ENCODE results near the gene GNG2.

Gene GNG2

DNA sequence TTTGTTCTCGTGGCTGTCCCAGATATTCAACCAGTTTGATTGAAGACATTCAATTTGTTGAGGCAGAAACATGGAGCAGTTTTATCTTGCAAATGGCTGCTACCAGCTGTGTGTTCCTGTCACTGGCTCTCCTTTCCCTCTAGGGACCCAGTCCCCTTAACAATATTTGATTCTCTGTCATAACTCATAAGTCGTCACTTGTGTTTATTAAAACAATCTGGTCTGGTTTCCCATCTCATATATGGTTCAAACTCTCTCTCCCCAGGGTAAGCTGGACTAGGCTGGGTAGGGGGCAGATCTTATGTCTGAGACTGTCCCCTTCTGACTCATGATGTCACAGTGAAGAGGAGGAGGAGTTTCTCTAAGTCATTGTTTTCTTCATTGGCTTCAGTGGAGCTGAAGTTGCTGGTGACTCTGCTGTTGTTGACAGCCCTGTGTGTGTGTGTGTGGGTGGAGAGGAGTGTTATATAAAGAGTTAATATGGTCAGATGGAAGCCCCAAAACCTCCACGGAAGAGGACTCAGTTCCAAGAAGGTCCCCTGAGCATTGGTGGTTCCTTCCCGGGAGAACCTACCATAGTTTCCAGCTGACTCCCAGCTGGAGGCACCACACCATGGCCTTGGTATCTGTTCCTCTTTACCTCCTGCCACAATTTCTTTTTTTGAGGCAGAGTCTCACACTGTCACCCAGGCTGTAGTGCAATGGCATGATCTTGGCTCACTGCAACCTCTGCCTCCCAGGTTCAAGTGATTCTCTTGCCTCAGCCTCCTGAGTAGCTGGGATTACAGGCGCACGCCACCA, 16.1 kb upstream of the GNG2 start:
- TF ChIP-seq EZH2 (IDR thresholded peaks at IDR 0.05; ENCODE audit: borderline replicate concordance, low read depth, low read length, severe bottlenecking), result no peak
- TF ChIP-seq, protein P1, sequence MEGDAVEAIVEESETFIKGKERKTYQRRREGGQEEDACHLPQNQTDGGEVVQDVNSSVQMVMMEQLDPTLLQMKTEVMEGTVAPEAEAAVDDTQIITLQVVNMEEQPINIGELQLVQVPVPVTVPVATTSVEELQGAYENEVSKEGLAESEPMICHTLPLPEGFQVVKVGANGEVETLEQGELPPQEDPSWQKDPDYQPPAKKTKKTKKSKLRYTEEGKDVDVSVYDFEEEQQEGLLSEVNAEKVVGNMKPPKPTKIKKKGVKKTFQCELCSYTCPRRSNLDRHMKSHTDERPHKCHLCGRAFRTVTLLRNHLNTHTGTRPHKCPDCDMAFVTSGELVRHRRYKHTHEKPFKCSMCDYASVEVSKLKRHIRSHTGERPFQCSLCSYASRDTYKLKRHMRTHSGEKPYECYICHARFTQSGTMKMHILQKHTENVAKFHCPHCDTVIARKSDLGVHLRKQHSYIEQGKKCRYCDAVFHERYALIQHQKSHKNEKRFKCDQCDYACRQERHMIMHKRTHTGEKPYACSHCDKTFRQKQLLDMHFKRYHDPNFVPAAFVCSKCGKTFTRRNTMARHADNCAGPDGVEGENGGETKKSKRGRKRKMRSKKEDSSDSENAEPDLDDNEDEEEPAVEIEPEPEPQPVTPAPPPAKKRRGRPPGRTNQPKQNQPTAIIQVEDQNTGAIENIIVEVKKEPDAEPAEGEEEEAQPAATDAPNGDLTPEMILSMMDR (IDR thresholded peaks at IDR 0.05; ENCODE audit: borderline replicate concordance, extremely low read depth, low read length, poor library complexity, severe bottlenecking), result no peak
- ATAC-seq (ENCODE audit: insufficient read depth, low read depth), result no peak

GRCh38 chr14:51845811-51846210, 14.6 kb upstream of the GNG2 start:
- H3K4me3 ChIP-seq (ENCODE audit: low read depth in 1 of 2, low read length in 2 of 2), result peak overlapping the region; percentile 21 to 72; a peak in 2 of 4 replicates
- TF ChIP-seq, protein P1 (IDR thresholded peaks at IDR 0.05; ENCODE audit: borderline replicate concordance, extremely low read depth, low read length, poor library complexity, severe bottlenecking), result no peak
- TF ChIP-seq EZH2 (IDR thresholded peaks at IDR 0.05; ENCODE audit: borderline replicate concordance, low read depth, low read length, severe bottlenecking), result no peak
- H4K20me1 ChIP-seq (ENCODE audit: insufficient read depth, low read length), result no peaks in the 10 kb centered on the region
- no peaks in the 10 kb centered on the region for H3K79me2 ChIP-seq (ENCODE audit: insufficient read depth, low read length)
- H3K4me1 ChIP-seq (ENCODE audit: insufficient read depth, low read length), result peaks cover 41% of the 10 kb centered on the region
- H3K9ac ChIP-seq (ENCODE audit: low read depth, low read length), result peak overlapping the region; percentile 56
- no peaks in the 10 kb centered on the region for H3K9me3 ChIP-seq (ENCODE audit: insufficient read depth, low read length, severe bottlenecking)
- ATAC-seq (ENCODE audit: insufficient read depth, low read depth), result no peak
- peak overlapping the region; percentile 86 for H3K27ac ChIP-seq (ENCODE audit: low read length)
- H3K4me2 ChIP-seq (ENCODE audit: insufficient read depth, low read length), result peak overlapping the region; percentile 96
- peak overlapping the region; percentile 89; the same call in 1 of the 2 replicates for H2AFZ ChIP-seq (ENCODE audit: low read depth, low read length)
- H3K27me3 ChIP-seq (ENCODE audit: insufficient read depth, low read length, poor library complexity), result no peaks in the 10 kb centered on the region
- no peaks in the 10 kb centered on the region for H3K36me3 ChIP-seq (ENCODE audit: insufficient read depth, low read length)
- no peak for DNase-seq

More for the DNA sequence above, 16.1 kb upstream of the GNG2 start:
- Histone ChIP-seq H3K27ac (ENCODE audit: low read length) (no peak overlapping the region; the same call in 1 of the 2 replicates), H3K27me3 (ENCODE audit: insufficient read depth, low read length, poor library complexity) (no peaks in the 10 kb centered on the region), H3K36me3 (ENCODE audit: insufficient read depth, low read length) (no peaks in the 10 kb centered on the region), H3K4me3 (ENCODE audit: low read depth in 1 of 2, low read length in 2 of 2) (no peak overlapping the region), H2AFZ (ENCODE audit: low read depth, low read length) (no peak overlapping the region), H3K9me3 (ENCODE audit: insufficient read depth, low read length, severe bottlenecking) (no peaks in the 10 kb centered on the region), H3K4me2 (ENCODE audit: insufficient read depth, low read length) (no peak overlapping the region), H3K79me2 (ENCODE audit: insufficient read depth, low read length) (no peaks in the 10 kb centered on the region), H4K20me1 (ENCODE audit: insufficient read depth, low read length) (no peaks in the 10 kb centered on the region), H3K4me1 (ENCODE audit: insufficient read depth, low read length) (peaks cover 41% of the 10 kb centered on the region), H3K9ac (ENCODE audit: low read depth, low read length) (no peak overlapping the region)
- DNase-seq, result no peak

DNA sequence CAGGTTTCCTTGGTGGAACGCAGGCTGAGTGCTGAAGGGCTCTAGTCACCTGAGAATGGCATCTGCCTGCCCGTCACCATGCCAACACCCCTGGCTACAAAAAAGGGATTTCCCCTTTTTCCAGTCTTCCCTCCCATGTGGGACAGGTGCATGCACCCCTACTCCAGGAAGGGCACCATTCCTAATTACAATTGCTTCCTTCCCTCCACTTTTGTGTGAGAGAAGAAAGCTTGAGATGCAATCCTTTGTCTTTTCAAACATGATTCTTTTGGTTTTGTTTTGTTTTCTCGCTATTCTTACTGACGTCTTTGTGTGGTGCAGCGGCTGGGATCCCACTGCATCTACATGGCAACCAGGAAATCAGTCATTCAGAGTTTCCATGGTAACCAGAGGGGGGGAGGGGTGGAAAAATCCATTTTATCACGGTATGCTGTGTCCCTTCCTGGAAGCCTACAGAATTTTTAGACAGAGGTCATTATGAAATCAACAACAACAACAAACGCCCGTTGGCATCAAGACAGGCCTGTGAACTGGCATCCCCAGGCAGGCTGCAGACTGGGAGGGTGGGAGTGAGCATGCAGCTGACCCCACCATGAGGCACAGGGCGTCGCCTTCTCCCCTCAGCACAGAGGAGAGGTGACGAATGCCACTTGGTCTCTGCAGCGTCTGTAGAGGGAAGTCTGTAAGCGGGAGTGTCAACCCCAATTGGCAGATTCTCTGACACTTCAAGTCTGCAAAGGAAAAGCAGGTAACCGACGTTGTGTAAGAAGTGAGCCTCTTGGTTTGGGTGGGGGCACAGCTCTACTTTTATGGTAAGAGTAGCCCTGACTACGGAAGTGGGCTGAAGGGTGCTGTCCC, 13.6 kb upstream of the GNG2 start:
- peak overlapping the region; percentile 21 to 72 for H3K4me3 ChIP-seq (ENCODE audit: low read depth in 1 of 2, low read length in 2 of 2)
- H4K20me1 ChIP-seq (ENCODE audit: insufficient read depth, low read length), result no peaks in the 10 kb centered on the region
- no peaks in the 10 kb centered on the region for H3K9me3 ChIP-seq (ENCODE audit: insufficient read depth, low read length, severe bottlenecking)
- peaks cover 41% of the 10 kb centered on the region for H3K4me1 ChIP-seq (ENCODE audit: insufficient read depth, low read length)
- no peaks in the 10 kb centered on the region for H3K79me2 ChIP-seq (ENCODE audit: insufficient read depth, low read length)
- H3K27ac ChIP-seq (ENCODE audit: low read length), result peak overlapping the region; percentile 86
- ATAC-seq (ENCODE audit: insufficient read depth, low read depth) (peak; percentile 89), DNase-seq (peak; percentile 92)
- TF ChIP-seq EZH2 (IDR thresholded peaks at IDR 0.05; ENCODE audit: borderline replicate concordance, low read depth, low read length, severe bottlenecking), result no peak
- TF ChIP-seq, protein P1 (IDR thresholded peaks at IDR 0.05; ENCODE audit: borderline replicate concordance, extremely low read depth, low read length, poor library complexity, severe bottlenecking), result peak; percentile 33
- peak overlapping the region; percentile 56 for H3K9ac ChIP-seq (ENCODE audit: low read depth, low read length)
- peak overlapping the region; percentile 96 for H3K4me2 ChIP-seq (ENCODE audit: insufficient read depth, low read length)
- no peaks in the 10 kb centered on the region for H3K36me3 ChIP-seq (ENCODE audit: insufficient read depth, low read length)
- peak overlapping the region; percentile 89 for H2AFZ ChIP-seq (ENCODE audit: low read depth, low read length)
- H3K27me3 ChIP-seq (ENCODE audit: insufficient read depth, low read length, poor library complexity), result no peaks in the 10 kb centered on the region
